Type B pancreatic cell (in vitro differentiated cells): ENCODE results near the gene ABHD12. TPM values are rescaled to one million over a fixed set of nuclear protein-coding genes. Genes with fewer than 3 reads are reported as not detected.

Source experiments
- DNase-seq: peaks from one replicate; pipeline ENCODE4 v3.0.0; 2021; ENCODE audit warnings: mixed read lengths; ENCODE audit not compliant: unreplicated experiment; ENCODE audit errors: extremely low spot score
- H3K27ac Mint-ChIP-seq: 2 replicates; pipeline ENCODE4 v1.8.0; 2021; ENCODE audit warnings: mild to moderate bottlenecking, mixed read lengths
- H3K27me3 Mint-ChIP-seq: 2 replicates; pipeline ENCODE4 v1.8.0; 2021; ENCODE audit warnings: mixed read lengths
- H3K36me3 Mint-ChIP-seq: 2 replicates; pipeline ENCODE4 v1.8.0; 2021; ENCODE audit warnings: mixed read lengths
- H3K4me1 Mint-ChIP-seq: one replicate; pipeline ENCODE4 v1.8.0; 2021; ENCODE audit warnings: mixed read lengths; ENCODE audit not compliant: unreplicated experiment
- H3K4me3 Mint-ChIP-seq: 2 replicates; pipeline ENCODE4 v1.8.0; 2021; ENCODE audit warnings: mild to moderate bottlenecking, mixed read lengths
- H3K9me3 Mint-ChIP-seq: 2 replicates; pipeline ENCODE4 v1.8.0; 2021; ENCODE audit warnings: mixed read lengths
- CTCF ChIP-seq: fragments of 200-600 bp; sonication (generic); conservative IDR thresholded peaks from 2 replicates; pipeline ENCODE4 v1.5.0; 2021; ENCODE audit warnings: antibody characterized with exemption, mild to moderate bottlenecking
- total RNA-seq: library from RNA; stranded (reverse); gene quantifications from 2 replicates; pipeline ENCODE4 v1.2.1, GENCODE V29; 2021; ENCODE audit warnings: low replicate concordance

Gene ABHD12
- total RNA-seq, 1 donor from 2014 or later, result 68.9 TPM

- Mint-ChIP-seq H3K36me3 (peaks cover 3% of the 10 kb centered on the region), H3K4me1 (no peaks in the 10 kb centered on the region), H3K27ac (no peak overlapping the region), H3K27me3 (no peaks in the 10 kb centered on the region), H3K4me3 (no peak overlapping the region), H3K9me3 (no peaks in the 10 kb centered on the region)
- TF ChIP-seq CTCF, result no peak
- DNase-seq, result no peak
Measured at GRCh38 chr20:25277941-25278521, 112.6 kb downstream of the ABHD12 start.

GRCh38 chr20:25277051-25277801 lies 113.4 kb downstream of the ABHD12 start:
- Mint-ChIP-seq H3K27ac (no peak overlapping the region), H3K9me3 (no peaks in the 10 kb centered on the region), H3K4me1 (no peaks in the 10 kb centered on the region), H3K27me3 (no peaks in the 10 kb centered on the region), H3K36me3 (peaks cover 4% of the 10 kb centered on the region), H3K4me3 (no peak overlapping the region)
- TF ChIP-seq CTCF, result no peak
- DNase-seq, result no peak

- no peaks in the 10 kb centered on the region for H3K27me3 Mint-ChIP-seq
- no peaks in the 10 kb centered on the region for H3K4me1 Mint-ChIP-seq
- no peak for DNase-seq
- no peaks in the 10 kb centered on the region for H3K9me3 Mint-ChIP-seq
- no peak overlapping the region for H3K4me3 Mint-ChIP-seq
- no peak for TF ChIP-seq CTCF
- H3K36me3 Mint-ChIP-seq, result peaks cover 6% of the 10 kb centered on the region
- no peak overlapping the region for H3K27ac Mint-ChIP-seq
Measured at GRCh38 chr20:25276533-25277050, 114.0 kb downstream of the ABHD12 start.

- peaks cover 6% of the 10 kb centered on the region for H3K36me3 Mint-ChIP-seq
Measured at GRCh38 chr20:25275813-25276532, 114.7 kb downstream of the ABHD12 start.

More at GRCh38 chr20:25275813-25276532, 114.7 kb downstream of the ABHD12 start:
- TF ChIP-seq CTCF, result no peak
- H3K4me1 Mint-ChIP-seq, result no peaks in the 10 kb centered on the region
- H3K27me3 Mint-ChIP-seq, result no peaks in the 10 kb centered on the region
- DNase-seq, result no peak
- no peak overlapping the region for H3K27ac Mint-ChIP-seq
- no peak overlapping the region for H3K4me3 Mint-ChIP-seq
- H3K9me3 Mint-ChIP-seq, result no peaks in the 10 kb centered on the region
